Left ventricle myocardium inferior (tissue), 1 donor: ENCODE data around the gene SNRNP200. TPM values are rescaled to one million over a fixed set of nuclear protein-coding genes. Genes with fewer than 3 reads are reported as not detected.

Source experiments
- DNase-seq: peaks from one replicate; pipeline ENCODE4 v3.0.0-alpha.2; 2020
- H3K27ac ChIP-seq: fragments of 200-600 bp; replicated peaks from 2 replicates; pipeline ENCODE4 v1.8.0; 2021
- H3K27me3 ChIP-seq: fragments of 200-600 bp; 2 replicates; pipeline ENCODE4 v1.8.0; 2021; ENCODE audit warnings: low read depth
- H3K36me3 ChIP-seq: fragments of 200-600 bp; 2 replicates; pipeline ENCODE4 v1.8.0; 2021
- H3K4me1 ChIP-seq: fragments of 200-600 bp; 2 replicates; pipeline ENCODE4 v1.8.0; 2021
- H3K4me3 ChIP-seq: fragments of 200-600 bp; 2 replicates; pipeline ENCODE4 v1.8.0; 2021; ENCODE audit warnings: mild to moderate bottlenecking, moderate library complexity
- H3K9me3 ChIP-seq: fragments of 200-600 bp; replicated peaks from 2 replicates; pipeline ENCODE4 v1.8.0; 2021
- CTCF ChIP-seq: fragments of 200-600 bp; IDR thresholded peaks from 2 replicates; pipeline ENCODE4 v1.8.0; 2021; ENCODE audit warnings: antibody characterized with exemption, mild to moderate bottlenecking, borderline replicate concordance
- intact Hi-C: fragments of 100-400 bp; cut with micrococcal nuclease; formaldehyde crosslinking; loops from one replicate; pipeline ENCODE4 v1.11.0; 2022
- total RNA-seq: library from RNA; stranded (reverse); fragmentation: NEBNext Ultra II Directional; extraction: Animal tissue kit (Norgen Biotek cat#: 25700); gene quantifications from one replicate; pipeline ENCODE4 v1.2.1, GENCODE V29; 2021
- donor health status: DM: no; HTN: yes; CAD: no; lungs with severe emphysema.

The SNRNP200 gene
- total RNA-seq, 1 donor from 2014 or later = 54.8 TPM

GRCh38 chr2:96233880-96234316 is 71.4 kb downstream of the SNRNP200 start:
- H3K27ac ChIP-seq = no peak overlapping the region
- TF ChIP-seq CTCF = no peak
- intact Hi-C loops = no loop called here

GRCh38 chr2:96233436-96233835 is 71.9 kb downstream of the SNRNP200 start:
- no peak overlapping the region for H3K4me3 ChIP-seq
- H3K9me3 ChIP-seq = no peaks in the 10 kb centered on the region
- intact Hi-C loops = no loop called here
- TF ChIP-seq CTCF = no peak
- no peaks in the 10 kb centered on the region for H3K36me3 ChIP-seq
- H3K27me3 ChIP-seq = no peaks in the 10 kb centered on the region
- H3K27ac ChIP-seq = no peak overlapping the region
- no peak for DNase-seq
- H3K4me1 ChIP-seq = no peaks in the 10 kb centered on the region

More at GRCh38 chr2:96233880-96234316, 71.4 kb downstream of the SNRNP200 start:
- Histone ChIP-seq H3K36me3 (no peaks in the 10 kb centered on the region), H3K9me3 (no peaks in the 10 kb centered on the region), H3K4me3 (no peak overlapping the region), H3K4me1 (no peaks in the 10 kb centered on the region), H3K27me3 (no peaks in the 10 kb centered on the region)
- DNase-seq = no peak

- Histone ChIP-seq H3K4me3 (no peak overlapping the region), H3K27me3 (no peaks in the 10 kb centered on the region), H3K36me3 (no peaks in the 10 kb centered on the region), H3K4me1 (no peaks in the 10 kb centered on the region), H3K27ac (no peak overlapping the region), H3K9me3 (no peaks in the 10 kb centered on the region)
- intact Hi-C loops = no loop called here
- no peak for TF ChIP-seq CTCF
- DNase-seq = no peak
Measured at GRCh38 chr2:96231316-96231715, 74.0 kb downstream of the SNRNP200 start.

GRCh38 chr2:96225016-96225533 is 80.3 kb downstream of the SNRNP200 start:
- H3K4me1 ChIP-seq = no peaks in the 10 kb centered on the region
- intact Hi-C loops = no loop called here
- H3K9me3 ChIP-seq = peaks cover 11% of the 10 kb centered on the region
- no peak overlapping the region for H3K27ac ChIP-seq
- H3K36me3 ChIP-seq = no peaks in the 10 kb centered on the region
- no peak overlapping the region for H3K4me3 ChIP-seq
- DNase-seq = no peak
- TF ChIP-seq CTCF = no peak
- no peaks in the 10 kb centered on the region for H3K27me3 ChIP-seq

Other genes with a start within 250 kb of the SNRNP200 start
- 2.9 TPM for gene ADRA2B, start 189.0 kb downstream of the SNRNP200 start, total RNA-seq
- gene ASTL, start 167.0 kb downstream of the SNRNP200 start, total RNA-seq = not detected
- gene DUSP2, start 160.1 kb downstream of the SNRNP200 start, total RNA-seq = 0.82 TPM
- gene STARD7, start 96.7 kb downstream of the SNRNP200 start, total RNA-seq = 174 TPM
- gene TMEM127, start 39.5 kb downstream of the SNRNP200 start, total RNA-seq = 85.7 TPM
- gene CIAO1, start 39.3 kb downstream of the SNRNP200 start, total RNA-seq = 68.6 TPM
- 0.47 TPM for gene ITPRIPL1, start 19.8 kb upstream of the SNRNP200 start, total RNA-seq
- gene NCAPH, start 30.2 kb upstream of the SNRNP200 start, total RNA-seq = 0.69 TPM
- gene NEURL3, start 199.8 kb upstream of the SNRNP200 start, total RNA-seq = not detected
- 17.3 TPM for gene ARID5A, start 231.2 kb upstream of the SNRNP200 start, total RNA-seq